H1 (cell line): ENCODE results near the gene HYAL1. TPM values are rescaled to one million over a fixed set of nuclear protein-coding genes. Genes with fewer than 3 reads are reported as not detected.
"Not testable (repeated sequence)": the region's sequence is repeated elsewhere in the genome, so short reads cannot be mapped to it uniquely, and the experiment has no call there.

Source experiments
- CTCF ChIA-PET: fragments of 300-600 bp; sonication (Branson Sonifier 250); formaldehyde crosslinking; loops from one replicate; lab custom pipeline; 2021; ENCODE audit not compliant: partially characterized antibody; lab: Charles Lee
- POLR2A ChIA-PET: fragments of 300-600 bp; sonication (Branson Sonifier 250); formaldehyde crosslinking; loops from one replicate; lab custom pipeline; 2021; ENCODE audit warnings: inconsistent platforms; ENCODE audit not compliant: partially characterized antibody; lab: Charles Lee
- DNase-seq, 2 experiments: peaks; one replicate each; pipeline versions ENCODE4 v3.0.0 to v3.0.0-alpha.2; 2010 to 2022; ENCODE audit warnings: low spot score in 2 of 2, low read depth in 1 of 2, mixed read lengths in 1 of 2
- FAIRE-seq: peaks from 2 replicates; lab custom pipeline; 2011; peaks lifted over from hg19 to GRCh38; lab: Jason Lieb, UNC
- H2AFZ ChIP-seq: 2 replicates; pipeline ENCODE4 v1.8.1; 2012; ENCODE audit warnings: low read length, inconsistent platforms
- H2AK5ac ChIP-seq: 2 replicates; pipeline ENCODE4 v1.6.1; 2013; ENCODE audit warnings: low read depth, low read length
- H2BK120ac ChIP-seq: replicated peaks from 2 replicates; pipeline ENCODE3; 2013; ENCODE audit warnings: low read depth, low read length, inconsistent platforms
- H2BK12ac ChIP-seq: 2 replicates; pipeline ENCODE4 v1.6.1; 2013; ENCODE audit warnings: low read depth, low read length
- H2BK15ac ChIP-seq: 2 replicates; pipeline ENCODE4 v1.6.1; 2013; ENCODE audit warnings: low read length
- H2BK20ac ChIP-seq: 2 replicates; pipeline ENCODE4 v1.6.1; 2013; ENCODE audit warnings: low read length
- H2BK5ac ChIP-seq: 2 replicates; pipeline ENCODE4 v1.6.1; 2013; ENCODE audit warnings: low read depth, low read length
- H3K14ac ChIP-seq: 2 replicates; pipeline ENCODE4 v1.6.1; 2013; ENCODE audit warnings: inconsistent platforms; ENCODE audit not compliant: insufficient read length
- H3K18ac ChIP-seq: 2 replicates; pipeline ENCODE4 v1.6.1; 2013; ENCODE audit warnings: low read length; ENCODE audit errors: extremely low read depth
- H3K23ac ChIP-seq: 2 replicates; pipeline ENCODE4 v1.6.1; 2013; ENCODE audit warnings: inconsistent platforms; ENCODE audit not compliant: insufficient read length
- H3K23me2 ChIP-seq: 2 replicates; pipeline ENCODE4 v1.6.1; 2013; ENCODE audit warnings: low read depth, low read length
- H3K27ac ChIP-seq: 2 replicates; pipeline ENCODE4 v1.6.1; 2011; ENCODE audit warnings: low read depth, low read length, inconsistent platforms
- H3K27me3 ChIP-seq, 4 experiments: replicated peaks in 1 of 4; 1 replicate in 1 of 4; 2 replicates in 3 of 4; pipeline versions ENCODE4 v1.6.1 to v1.8.1; 2011 to 2013; ENCODE audit warnings: low read length in 3 of 4, mild to moderate bottlenecking in 3 of 4, inconsistent platforms in 2 of 4, mixed read lengths in 2 of 4, moderate library complexity in 1 of 4; ENCODE audit not compliant: control insufficient read depth in 3 of 4, insufficient read depth in 3 of 4; ENCODE audit errors: extremely low read depth in 1 of 4
- H3K36me3 ChIP-seq, 4 experiments: 2 replicates each; pipeline versions ENCODE4 v1.6.1 to v1.8.1; 2011 to 2013; ENCODE audit warnings: mild to moderate bottlenecking in 4 of 4, low read length in 3 of 4, moderate library complexity in 2 of 4, control low read depth in 1 of 4, inconsistent platforms in 1 of 4; ENCODE audit not compliant: insufficient read depth in 4 of 4, control insufficient read depth in 2 of 4
- H3K4ac ChIP-seq: replicated peaks from 2 replicates; pipeline ENCODE3; 2013; ENCODE audit warnings: low read length, low read depth, mixed read lengths, inconsistent platforms; ENCODE audit not compliant: insufficient read length
- H3K4me1 ChIP-seq, 4 experiments: replicated peaks in 1 of 4; 1 replicate in 1 of 4; 2 replicates in 3 of 4; pipeline versions ENCODE4 v1.6.1 to v1.8.1; 2011 to 2013; ENCODE audit warnings: low read length in 3 of 4, inconsistent platforms in 2 of 4, mixed read lengths in 1 of 4; ENCODE audit not compliant: insufficient read depth in 4 of 4, control insufficient read depth in 3 of 4
- H3K4me2 ChIP-seq, 2 experiments: 2 replicates each; pipeline versions ENCODE4 v1.6.1 to v1.8.1; 2011 to 2013; ENCODE audit warnings: low read depth in 2 of 2, low read length in 2 of 2, control low read depth in 1 of 2, inconsistent platforms in 1 of 2, mild to moderate bottlenecking in 1 of 2; ENCODE audit not compliant: insufficient read depth in 1 of 2
- H3K4me3 ChIP-seq, 4 experiments: fragments of 200-600, 300-600 bp in 1 of 4; sonication (generic), shearing (Covaris generic), sonication (Bioruptor Twin) in 1 of 4; 2 replicates each; pipeline versions ENCODE4 v1.5.1 to v1.8.1; 2011 to 2016; ENCODE audit warnings: low read length in 4 of 4, low read depth in 3 of 4, control low read depth in 2 of 4, inconsistent platforms in 2 of 4, mild to moderate bottlenecking in 2 of 4, mixed read lengths in 1 of 4, moderate library complexity in 1 of 4; ENCODE audit not compliant: insufficient read depth in 2 of 4; ENCODE audit errors: extremely low read depth in 1 of 4
- H3K56ac ChIP-seq: replicated peaks from 2 replicates; pipeline ENCODE3; 2013; ENCODE audit warnings: low read depth, mild to moderate bottlenecking, mixed read lengths, low read length, inconsistent platforms; ENCODE audit not compliant: insufficient read length
- H3K79me1 ChIP-seq: 2 replicates; pipeline ENCODE4 v1.6.1; 2013; ENCODE audit warnings: low read depth, low read length, control low read depth
- H3K79me2 ChIP-seq, 2 experiments: 2 replicates each; pipeline versions ENCODE4 v1.6.1 to v1.8.1; 2012 to 2013; ENCODE audit warnings: low read length in 2 of 2, mild to moderate bottlenecking in 2 of 2, inconsistent platforms in 1 of 2; ENCODE audit not compliant: insufficient read depth in 2 of 2, control insufficient read depth in 1 of 2
- H3K9ac ChIP-seq, 4 experiments: replicated peaks in 1 of 4; 1 replicate in 1 of 4; 2 replicates in 3 of 4; pipeline versions ENCODE4 v1.6.1 to v1.8.1; 2011 to 2013; ENCODE audit warnings: low read depth in 3 of 4, low read length in 3 of 4, control low read depth in 2 of 4, mild to moderate bottlenecking in 2 of 4, moderate library complexity in 2 of 4, inconsistent platforms in 1 of 4; ENCODE audit errors: extremely low read depth in 1 of 4
- H3K9me3 ChIP-seq, 2 experiments: 2 replicates each; pipeline versions ENCODE4 v1.6.1 to v1.8.1; 2012 to 2013; ENCODE audit warnings: mild to moderate bottlenecking in 2 of 2, moderate library complexity in 2 of 2, control low read depth in 1 of 2, inconsistent platforms in 1 of 2, low read depth in 1 of 2, low read length in 1 of 2, mixed read lengths in 1 of 2; ENCODE audit not compliant: insufficient read depth in 2 of 2
- H4K20me1 ChIP-seq, 2 experiments: replicated peaks in 1 of 2; 2 replicates each; pipeline versions ENCODE3 to v1.8.1; 2011 to 2013; ENCODE audit warnings: inconsistent platforms in 2 of 2, low read length in 2 of 2, mild to moderate bottlenecking in 1 of 2; ENCODE audit not compliant: insufficient read depth in 2 of 2, control insufficient read depth in 1 of 2
- H4K5ac ChIP-seq: 2 replicates; pipeline ENCODE4 v1.6.1; 2013; ENCODE audit warnings: low read length, low read depth, mixed read lengths, inconsistent platforms; ENCODE audit not compliant: insufficient read length
- H4K8ac ChIP-seq: 2 replicates; pipeline ENCODE4 v1.8.0; 2013; ENCODE audit warnings: mild to moderate bottlenecking, moderate library complexity, low read length, inconsistent platforms; ENCODE audit not compliant: insufficient read depth; ENCODE audit errors: extremely low read depth
- H4K91ac ChIP-seq: replicated peaks from 2 replicates; pipeline ENCODE3; 2013; ENCODE audit warnings: low read length, mixed read lengths, inconsistent platforms; ENCODE audit not compliant: insufficient read length
- SP1 ChIP-seq: IDR thresholded peaks from 2 replicates; pipeline ENCODE4 v1.6.1; 2011; ENCODE audit warnings: low read depth, low read length
- WGBS, 2 experiments: shearing (Covaris generic) in 1 of 2; methylation state at CpG; one replicate each; pipeline versions ENCODE4 v1.1.6 to v1.1.7; 2013 to 2015; ENCODE audit warnings: low lambda C conversion rate in 2 of 2, mixed read lengths in 2 of 2, inconsistent platforms in 1 of 2, low coverage in 1 of 2, missing lambda C conversion rate in 1 of 2; ENCODE audit not compliant: insufficient replicate concordance in 2 of 2, insufficient coverage in 1 of 2, insufficient read length in 1 of 2; ENCODE audit errors: extremely low coverage in 1 of 2, missing lambda C conversion rate in 1 of 2; 5-methylcytosine and 5-hydroxymethylcytosine counted together
- polyA plus RNA-seq, 7 experiments: library from polyadenylated mRNA; depleted of rRNA in 3 of 7; stranded (reverse) in 5 of 7; unstranded in 2 of 7; fragments of >200 nt in 5 of 7; fragments of 200-250 nt in 2 of 7; gene quantifications; 1 replicate in 5 of 7; 2 replicates in 1 of 7; 4 replicates in 1 of 7; pipeline versions ENCODE4 v1.2.1 to v1.2.3, GENCODE V29; 2011 to 2013; ENCODE audit warnings: missing spikeins in 2 of 7, mixed read lengths in 2 of 7
- total RNA-seq: library from RNA; stranded (reverse); fragmentation: NEBNext Ultra II Directional; extraction: Animal tissue kit (Norgen Biotek cat#: 25700); gene quantifications from 2 replicates; pipeline ENCODE4 v1.2.1, GENCODE V29; 2021

HYAL1 gene
- total and polyA plus RNA-seq, 2 of the 8 experiments (the other 6 are each of a cell fraction or from before 2014, with no cell fraction given), result 2.0 to 5.4 TPM

DNA sequence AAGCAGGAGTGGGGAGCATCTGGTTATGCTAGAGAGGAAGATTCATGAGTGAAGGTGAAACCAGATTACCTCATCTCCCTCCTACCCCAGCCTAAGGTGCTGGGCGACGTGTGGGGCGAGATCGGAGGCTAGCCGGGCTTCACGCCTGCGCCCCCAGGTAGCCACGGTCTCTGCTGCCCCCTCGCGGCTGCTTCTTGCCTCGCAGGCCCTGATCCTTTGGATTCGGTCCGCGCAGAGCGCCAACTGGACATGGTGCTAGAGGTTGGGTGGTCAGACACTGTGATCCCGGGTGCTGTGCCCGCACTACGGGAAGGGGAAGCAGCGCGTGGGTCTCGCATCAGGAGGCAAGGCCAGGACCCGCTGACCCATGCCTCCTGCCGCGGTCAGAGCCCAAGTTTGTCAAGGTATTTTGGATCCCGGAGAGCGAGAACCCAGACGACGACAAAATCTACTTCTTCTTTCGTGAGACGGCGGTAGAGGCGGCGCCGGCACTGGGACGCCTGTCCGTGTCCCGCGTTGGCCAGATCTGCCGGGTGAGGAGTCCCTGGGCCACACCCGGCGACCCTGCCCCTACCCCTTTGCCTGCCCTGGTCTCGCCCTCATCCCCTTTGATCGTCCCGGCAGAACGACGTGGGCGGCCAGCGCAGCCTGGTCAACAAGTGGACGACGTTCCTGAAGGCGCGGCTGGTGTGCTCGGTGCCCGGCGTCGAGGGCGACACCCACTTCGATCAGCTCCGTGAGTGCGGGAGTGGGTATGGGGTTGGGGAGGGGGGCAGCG, 30.3 kb downstream of the HYAL1 start (continued):
- TF ChIP-seq SP1, result no peak

- not testable (repeated sequence) for H4K91ac ChIP-seq
- CTCF ChIA-PET, result interaction anchor here (0.7 to 53.5 kb wide), 8 partner anchors 9 to 89 kb away, joined by 3 to 2149 read pairs (median 31); partner anchors contain the start of genes GNAI2 and SLC38A3
Measured at GRCh38 chr3:50272538-50272910, 30.9 kb downstream of the HYAL1 start.

More at GRCh38 chr3:50272538-50272910, 30.9 kb downstream of the HYAL1 start:
- not testable (repeated sequence) for H3K9me3 ChIP-seq, DNase-seq, H4K20me1 ChIP-seq, H3K79me2 ChIP-seq, H2AK5ac ChIP-seq, H2BK20ac ChIP-seq, H2BK12ac ChIP-seq, H3K79me1 ChIP-seq, H3K14ac ChIP-seq, H3K36me3 ChIP-seq, H2BK120ac ChIP-seq, H4K8ac ChIP-seq, H3K23me2 ChIP-seq, H3K4ac ChIP-seq, H3K23ac ChIP-seq, H3K4me3 ChIP-seq, H2BK15ac ChIP-seq, H4K5ac ChIP-seq, FAIRE-seq, H2BK5ac ChIP-seq, H3K18ac ChIP-seq, H3K27ac ChIP-seq, H2AFZ ChIP-seq, H3K56ac ChIP-seq, H3K9ac ChIP-seq
- Histone ChIP-seq H3K4me2 (peak overlapping the region in 1 of 2 experiments; percentile 2; a peak in 1 of 4 replicates), H3K4me1 (peaks cover 0 to 26% (median 24%) of the 10 kb centered on the region in 4 experiments; a peak in 6 of 7 replicates), H3K27me3 (peaks cover 27 to 47% (median 41%) of the 10 kb centered on the region in 4 experiments)
- POLR2A ChIA-PET, result interaction anchor here (0.7 to 4.4 kb wide), 6 partner anchors 8 to 98 kb away, joined by 3 to 35 read pairs (median 4); partner anchors contain the start of gene IFRD2
- 79% methylated on average over 10 of the region's 10 CpGs; no CpG with 5 or more reads in 1 of the 2 experiments for WGBS, 2 experiments
